GM12878 (cell line): ENCODE measurements around the gene DLG1. TPM values are rescaled to one million over a fixed set of nuclear protein-coding genes. Genes with fewer than 3 reads are reported as not detected.

Source experiments
- CBFB ChIP-seq: IDR thresholded peaks from 2 replicates; pipeline ENCODE4 v1.6.1; 2016; ENCODE audit warnings: antibody characterized with exemption, low read depth
- CBX3 ChIP-seq: fragments of 200-600 bp; sonication (generic); IDR thresholded peaks from 2 replicates; pipeline ENCODE4 v1.6.1; 2016; ENCODE audit warnings: low read depth, borderline replicate concordance
- HDGF ChIP-seq: fragments of 450-650 bp; IDR thresholded peaks from 2 replicates; pipeline ENCODE4 v1.6.1; 2016; ENCODE audit warnings: antibody characterized with exemption
- MTA2 ChIP-seq: fragments of 450-650 bp; IDR thresholded peaks from 2 replicates; pipeline ENCODE4 v1.6.1; 2016; ENCODE audit warnings: low read depth, mild to moderate bottlenecking, moderate library complexity
- NBN ChIP-seq: fragments of 450-650 bp; IDR thresholded peaks from 2 replicates; pipeline ENCODE4 v1.6.1; 2016
- NFXL1 ChIP-seq: fragments of 450-650 bp; IDR thresholded peaks from 2 replicates; pipeline ENCODE4 v1.6.1; 2017; ENCODE audit warnings: antibody characterized with exemption, mild to moderate bottlenecking, borderline replicate concordance
- SIN3A ChIP-seq: IDR thresholded peaks from 2 replicates; pipeline ENCODE4 v1.6.1; 2012; ENCODE audit warnings: low read depth, low read length, improper control_type of control experiment
- SMARCA5 ChIP-seq: fragments of 450-650 bp; IDR thresholded peaks from 2 replicates; pipeline ENCODE4 v1.6.1; 2017; ENCODE audit warnings: mild to moderate bottlenecking
- SPI1 ChIP-seq: IDR thresholded peaks from 2 replicates; pipeline ENCODE4 v1.6.1; 2011; ENCODE audit warnings: low read depth, mild to moderate bottlenecking, low read length, moderate library complexity, borderline replicate concordance; ENCODE audit not compliant: insufficient read depth
- SREBF2 ChIP-seq: IDR thresholded peaks from 2 replicates; pipeline ENCODE4 v1.6.1; 2012; ENCODE audit warnings: mild to moderate bottlenecking, low read length
- polyA plus RNA-seq, 11 experiments: library from polyadenylated mRNA; depleted of rRNA in 4 of 11; unstranded in 6 of 11; stranded (reverse) in 5 of 11; fragments of >200 nt; fragmentation: Nextera tagmentation in 4 of 11; fragmentation: Illumina TruSeq in 1 of 11; extraction: Ambion mirVana in 4 of 11; extraction: Trizol in 1 of 11; gene quantifications; 1 replicate in 1 of 11; 2 replicates in 10 of 11; pipeline versions ENCODE4 v1.2.1 to v1.2.3, GENCODE V29; 2011 to 2016; ENCODE audit warnings: inconsistent platforms in 2 of 11, missing spikeins in 2 of 11, low read depth in 1 of 11
- total RNA-seq, 4 experiments: library from RNA; depleted of rRNA in 3 of 4; stranded (reverse); fragments of >200 nt in 3 of 4; fragmentation: Illumina TruSeq in 1 of 4; extraction: Trizol in 1 of 4; gene quantifications; 2 replicates each; pipeline versions ENCODE4 v1.2.1 to v1.2.3, GENCODE V29; 2013 to 2021
- TF ChIP-seq, protein P1 (sequence below): fragments of 450-650 bp; IDR thresholded peaks from 2 replicates; pipeline ENCODE4 v1.6.1; 2017; ENCODE audit warnings: mild to moderate bottlenecking, moderate library complexity
- TF ChIP-seq, protein P2 (sequence below): fragments of 150-350 bp; IDR thresholded peaks from 2 replicates; pipeline ENCODE4 v1.6.1; 2014; ENCODE audit warnings: mild to moderate bottlenecking, low read depth, low read length
- TF ChIP-seq, protein P3 (sequence below): IDR thresholded peaks from 2 replicates; pipeline ENCODE4 v1.6.1; 2012; ENCODE audit warnings: low read depth, low read length, improper control_type of control experiment
- TF ChIP-seq, protein P4 (sequence below): fragments of 450-650 bp; IDR thresholded peaks from 2 replicates; pipeline ENCODE4 v1.6.1; 2017; ENCODE audit warnings: mild to moderate bottlenecking, moderate library complexity
- TF ChIP-seq, protein P5 (sequence below): fragments of 450-650 bp; IDR thresholded peaks from 2 replicates; pipeline ENCODE4 v1.6.1; 2014; ENCODE audit warnings: mild to moderate bottlenecking

DLG1 gene
- total and polyA plus RNA-seq, 10 of the 15 experiments (the other 5 are each of a cell fraction or from before 2014, with no cell fraction given) = 9.2 to 63.1 (median 40.1) TPM

DNA sequence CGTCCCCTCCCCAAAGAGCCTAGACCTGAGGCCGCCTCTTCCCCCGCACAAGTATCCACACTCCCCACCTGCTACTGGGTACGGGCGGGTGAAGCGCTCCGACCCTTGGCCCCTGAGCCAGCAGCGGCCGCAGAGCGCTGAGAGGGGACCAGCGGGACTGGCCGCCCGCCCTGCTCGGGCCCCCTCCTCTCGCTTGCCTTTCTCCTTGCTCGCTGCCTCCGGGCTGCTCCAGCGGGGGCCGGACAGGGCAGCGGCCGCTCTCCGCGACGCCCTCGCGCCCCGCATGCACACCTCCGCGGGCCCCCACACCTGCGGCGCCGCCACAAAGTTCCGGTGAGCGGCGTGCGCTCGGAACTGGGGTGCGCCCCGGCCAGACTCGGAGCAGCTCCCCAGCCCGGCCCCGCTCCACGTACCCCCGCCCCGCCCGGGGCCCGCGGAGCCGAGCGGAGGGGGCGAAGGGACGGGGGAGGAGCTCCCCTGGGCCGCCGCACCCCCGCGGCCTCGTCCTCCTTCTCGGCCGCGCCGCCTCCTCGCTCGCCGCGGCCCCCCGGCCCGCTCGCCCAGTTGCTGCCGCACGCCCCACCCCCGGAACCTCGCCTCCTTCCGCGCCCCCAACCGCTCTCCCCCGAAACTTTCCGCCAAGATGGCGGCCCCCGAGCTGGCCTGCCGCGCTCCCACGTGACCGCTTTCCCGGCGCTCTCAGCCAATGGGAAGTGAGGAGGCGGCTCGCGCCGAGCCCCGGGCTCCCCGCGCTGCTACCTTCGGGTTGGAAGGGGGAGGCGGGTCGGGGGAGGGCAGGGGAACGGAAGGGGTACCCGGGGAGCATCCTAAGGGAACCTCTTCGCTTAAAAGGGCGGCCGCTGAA, 704 bp downstream of the DLG1 start (continued):
- TF ChIP-seq, protein P1, sequence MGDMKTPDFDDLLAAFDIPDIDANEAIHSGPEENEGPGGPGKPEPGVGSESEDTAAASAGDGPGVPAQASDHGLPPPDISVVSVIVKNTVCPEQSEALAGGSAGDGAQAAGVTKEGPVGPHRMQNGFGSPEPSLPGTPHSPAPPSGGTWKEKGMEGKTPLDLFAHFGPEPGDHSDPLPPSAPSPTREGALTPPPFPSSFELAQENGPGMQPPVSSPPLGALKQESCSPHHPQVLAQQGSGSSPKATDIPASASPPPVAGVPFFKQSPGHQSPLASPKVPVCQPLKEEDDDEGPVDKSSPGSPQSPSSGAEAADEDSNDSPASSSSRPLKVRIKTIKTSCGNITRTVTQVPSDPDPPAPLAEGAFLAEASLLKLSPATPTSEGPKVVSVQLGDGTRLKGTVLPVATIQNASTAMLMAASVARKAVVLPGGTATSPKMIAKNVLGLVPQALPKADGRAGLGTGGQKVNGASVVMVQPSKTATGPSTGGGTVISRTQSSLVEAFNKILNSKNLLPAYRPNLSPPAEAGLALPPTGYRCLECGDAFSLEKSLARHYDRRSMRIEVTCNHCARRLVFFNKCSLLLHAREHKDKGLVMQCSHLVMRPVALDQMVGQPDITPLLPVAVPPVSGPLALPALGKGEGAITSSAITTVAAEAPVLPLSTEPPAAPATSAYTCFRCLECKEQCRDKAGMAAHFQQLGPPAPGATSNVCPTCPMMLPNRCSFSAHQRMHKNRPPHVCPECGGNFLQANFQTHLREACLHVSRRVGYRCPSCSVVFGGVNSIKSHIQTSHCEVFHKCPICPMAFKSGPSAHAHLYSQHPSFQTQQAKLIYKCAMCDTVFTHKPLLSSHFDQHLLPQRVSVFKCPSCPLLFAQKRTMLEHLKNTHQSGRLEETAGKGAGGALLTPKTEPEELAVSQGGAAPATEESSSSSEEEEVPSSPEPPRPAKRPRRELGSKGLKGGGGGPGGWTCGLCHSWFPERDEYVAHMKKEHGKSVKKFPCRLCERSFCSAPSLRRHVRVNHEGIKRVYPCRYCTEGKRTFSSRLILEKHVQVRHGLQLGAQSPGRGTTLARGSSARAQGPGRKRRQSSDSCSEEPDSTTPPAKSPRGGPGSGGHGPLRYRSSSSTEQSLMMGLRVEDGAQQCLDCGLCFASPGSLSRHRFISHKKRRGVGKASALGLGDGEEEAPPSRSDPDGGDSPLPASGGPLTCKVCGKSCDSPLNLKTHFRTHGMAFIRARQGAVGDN = peak; percentile 48; the same call in 1 of the 2 replicates
- TF ChIP-seq SMARCA5 = 0 out of 2 replicates have a peak, but pooled peaks have one; percentile 19
- TF ChIP-seq NBN = no peak
- TF ChIP-seq SIN3A = no peak; the same call in 1 of the 2 replicates
- TF ChIP-seq, protein P2, sequence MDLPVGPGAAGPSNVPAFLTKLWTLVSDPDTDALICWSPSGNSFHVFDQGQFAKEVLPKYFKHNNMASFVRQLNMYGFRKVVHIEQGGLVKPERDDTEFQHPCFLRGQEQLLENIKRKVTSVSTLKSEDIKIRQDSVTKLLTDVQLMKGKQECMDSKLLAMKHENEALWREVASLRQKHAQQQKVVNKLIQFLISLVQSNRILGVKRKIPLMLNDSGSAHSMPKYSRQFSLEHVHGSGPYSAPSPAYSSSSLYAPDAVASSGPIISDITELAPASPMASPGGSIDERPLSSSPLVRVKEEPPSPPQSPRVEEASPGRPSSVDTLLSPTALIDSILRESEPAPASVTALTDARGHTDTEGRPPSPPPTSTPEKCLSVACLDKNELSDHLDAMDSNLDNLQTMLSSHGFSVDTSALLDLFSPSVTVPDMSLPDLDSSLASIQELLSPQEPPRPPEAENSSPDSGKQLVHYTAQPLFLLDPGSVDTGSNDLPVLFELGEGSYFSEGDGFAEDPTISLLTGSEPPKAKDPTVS = no peak
- TF ChIP-seq, protein P3, sequence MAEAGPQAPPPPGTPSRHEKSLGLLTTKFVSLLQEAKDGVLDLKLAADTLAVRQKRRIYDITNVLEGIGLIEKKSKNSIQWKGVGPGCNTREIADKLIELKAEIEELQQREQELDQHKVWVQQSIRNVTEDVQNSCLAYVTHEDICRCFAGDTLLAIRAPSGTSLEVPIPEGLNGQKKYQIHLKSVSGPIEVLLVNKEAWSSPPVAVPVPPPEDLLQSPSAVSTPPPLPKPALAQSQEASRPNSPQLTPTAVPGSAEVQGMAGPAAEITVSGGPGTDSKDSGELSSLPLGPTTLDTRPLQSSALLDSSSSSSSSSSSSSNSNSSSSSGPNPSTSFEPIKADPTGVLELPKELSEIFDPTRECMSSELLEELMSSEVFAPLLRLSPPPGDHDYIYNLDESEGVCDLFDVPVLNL = no peak
- no peak for TF ChIP-seq CBX3
- TF ChIP-seq, protein P4, sequence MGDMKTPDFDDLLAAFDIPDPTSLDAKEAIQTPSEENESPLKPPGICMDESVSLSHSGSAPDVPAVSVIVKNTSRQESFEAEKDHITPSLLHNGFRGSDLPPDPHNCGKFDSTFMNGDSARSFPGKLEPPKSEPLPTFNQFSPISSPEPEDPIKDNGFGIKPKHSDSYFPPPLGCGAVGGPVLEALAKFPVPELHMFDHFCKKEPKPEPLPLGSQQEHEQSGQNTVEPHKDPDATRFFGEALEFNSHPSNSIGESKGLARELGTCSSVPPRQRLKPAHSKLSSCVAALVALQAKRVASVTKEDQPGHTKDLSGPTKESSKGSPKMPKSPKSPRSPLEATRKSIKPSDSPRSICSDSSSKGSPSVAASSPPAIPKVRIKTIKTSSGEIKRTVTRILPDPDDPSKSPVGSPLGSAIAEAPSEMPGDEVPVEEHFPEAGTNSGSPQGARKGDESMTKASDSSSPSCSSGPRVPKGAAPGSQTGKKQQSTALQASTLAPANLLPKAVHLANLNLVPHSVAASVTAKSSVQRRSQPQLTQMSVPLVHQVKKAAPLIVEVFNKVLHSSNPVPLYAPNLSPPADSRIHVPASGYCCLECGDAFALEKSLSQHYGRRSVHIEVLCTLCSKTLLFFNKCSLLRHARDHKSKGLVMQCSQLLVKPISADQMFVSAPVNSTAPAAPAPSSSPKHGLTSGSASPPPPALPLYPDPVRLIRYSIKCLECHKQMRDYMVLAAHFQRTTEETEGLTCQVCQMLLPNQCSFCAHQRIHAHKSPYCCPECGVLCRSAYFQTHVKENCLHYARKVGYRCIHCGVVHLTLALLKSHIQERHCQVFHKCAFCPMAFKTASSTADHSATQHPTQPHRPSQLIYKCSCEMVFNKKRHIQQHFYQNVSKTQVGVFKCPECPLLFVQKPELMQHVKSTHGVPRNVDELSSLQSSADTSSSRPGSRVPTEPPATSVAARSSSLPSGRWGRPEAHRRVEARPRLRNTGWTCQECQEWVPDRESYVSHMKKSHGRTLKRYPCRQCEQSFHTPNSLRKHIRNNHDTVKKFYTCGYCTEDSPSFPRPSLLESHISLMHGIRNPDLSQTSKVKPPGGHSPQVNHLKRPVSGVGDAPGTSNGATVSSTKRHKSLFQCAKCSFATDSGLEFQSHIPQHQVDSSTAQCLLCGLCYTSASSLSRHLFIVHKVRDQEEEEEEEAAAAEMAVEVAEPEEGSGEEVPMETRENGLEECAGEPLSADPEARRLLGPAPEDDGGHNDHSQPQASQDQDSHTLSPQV = no peak
- no peak for TF ChIP-seq SREBF2
- no peak for TF ChIP-seq NFXL1
- no peak for TF ChIP-seq HDGF
- no peak for TF ChIP-seq CBFB
- TF ChIP-seq, protein P5, sequence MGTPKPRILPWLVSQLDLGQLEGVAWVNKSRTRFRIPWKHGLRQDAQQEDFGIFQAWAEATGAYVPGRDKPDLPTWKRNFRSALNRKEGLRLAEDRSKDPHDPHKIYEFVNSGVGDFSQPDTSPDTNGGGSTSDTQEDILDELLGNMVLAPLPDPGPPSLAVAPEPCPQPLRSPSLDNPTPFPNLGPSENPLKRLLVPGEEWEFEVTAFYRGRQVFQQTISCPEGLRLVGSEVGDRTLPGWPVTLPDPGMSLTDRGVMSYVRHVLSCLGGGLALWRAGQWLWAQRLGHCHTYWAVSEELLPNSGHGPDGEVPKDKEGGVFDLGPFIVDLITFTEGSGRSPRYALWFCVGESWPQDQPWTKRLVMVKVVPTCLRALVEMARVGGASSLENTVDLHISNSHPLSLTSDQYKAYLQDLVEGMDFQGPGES = no peak
- TF ChIP-seq SPI1 = no peak
- no peak for TF ChIP-seq MTA2
